Skin of body (tissue), 2 donors: ENCODE data around the gene RPL36AL. TPM values are rescaled to one million over a fixed set of nuclear protein-coding genes. Genes with fewer than 3 reads are reported as not detected.
"Not testable (repeated sequence)": the region's sequence is repeated elsewhere in the genome, so short reads cannot be mapped to it uniquely, and the experiment has no call there.

Experiments used
- DNase-seq: peaks from one replicate; lab custom pipeline; 2025; lab: John Stamatoyannopoulos, UW
- total RNA-seq: library from RNA; depleted of rRNA; stranded (reverse); fragments of >200 nt; gene quantifications from one replicate; pipeline ENCODE4 v1.2.3, GENCODE V29; 2014

RPL36AL gene
- total RNA-seq: 101 TPM

DNA sequence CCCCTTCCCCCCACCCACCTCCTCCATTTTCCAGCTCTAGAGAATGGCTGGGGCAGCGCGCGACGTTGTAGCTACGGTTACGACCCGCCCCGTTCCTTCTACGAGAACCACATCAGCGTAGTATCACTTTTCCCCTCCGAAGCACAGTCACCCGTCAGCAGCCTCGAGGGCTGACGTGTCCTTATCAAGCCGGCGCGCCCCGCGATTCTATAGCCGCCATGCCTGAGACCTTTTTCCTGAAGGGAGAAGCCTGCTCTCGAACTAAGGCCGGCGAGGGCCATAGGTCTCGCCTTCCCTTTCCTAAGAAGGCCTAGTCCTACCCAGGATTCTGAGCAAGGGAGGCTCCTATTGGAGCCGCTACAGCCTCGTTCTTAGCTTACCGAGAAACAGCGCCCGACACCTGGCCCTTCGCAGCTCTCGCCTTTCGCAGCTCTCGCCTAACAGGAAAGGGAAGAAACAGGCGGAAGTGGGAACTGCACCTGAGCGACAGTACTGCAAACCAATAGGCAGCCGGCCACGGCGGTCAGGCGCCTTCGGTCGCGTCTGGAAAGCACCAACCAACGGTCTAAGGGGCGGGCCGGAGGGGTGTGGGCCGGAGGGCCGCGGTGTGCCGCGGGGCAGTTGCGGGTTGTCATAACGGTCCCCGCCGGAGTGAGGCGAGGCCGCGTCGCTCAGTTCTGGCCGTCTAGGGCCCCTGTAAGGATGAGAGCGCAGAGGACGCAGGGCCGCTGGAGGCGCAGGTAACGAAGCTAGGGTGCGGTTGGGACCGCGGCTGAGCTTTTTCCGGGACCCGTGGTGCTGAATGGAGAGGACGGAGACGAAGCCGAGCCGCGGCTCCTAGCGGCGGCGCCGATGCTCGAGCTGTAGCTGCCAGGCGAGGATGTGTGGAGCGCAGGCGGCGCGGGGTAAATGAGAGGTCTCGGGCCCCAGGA is at the start of gene RPL36AL, which contains the start of gene MGAT2:
Gene RPL36AL, minus strand, starts transcription at position 445 of the 932 bp plus-strand sequence. CDS start 1,522 bp downstream, outside the sequence.
Gene MGAT2, plus strand, starts transcription at position 618 of the 932 bp plus-strand sequence. CDS start 470 bp downstream, outside the sequence.
- DNase-seq: peak; percentile 96

DNA sequence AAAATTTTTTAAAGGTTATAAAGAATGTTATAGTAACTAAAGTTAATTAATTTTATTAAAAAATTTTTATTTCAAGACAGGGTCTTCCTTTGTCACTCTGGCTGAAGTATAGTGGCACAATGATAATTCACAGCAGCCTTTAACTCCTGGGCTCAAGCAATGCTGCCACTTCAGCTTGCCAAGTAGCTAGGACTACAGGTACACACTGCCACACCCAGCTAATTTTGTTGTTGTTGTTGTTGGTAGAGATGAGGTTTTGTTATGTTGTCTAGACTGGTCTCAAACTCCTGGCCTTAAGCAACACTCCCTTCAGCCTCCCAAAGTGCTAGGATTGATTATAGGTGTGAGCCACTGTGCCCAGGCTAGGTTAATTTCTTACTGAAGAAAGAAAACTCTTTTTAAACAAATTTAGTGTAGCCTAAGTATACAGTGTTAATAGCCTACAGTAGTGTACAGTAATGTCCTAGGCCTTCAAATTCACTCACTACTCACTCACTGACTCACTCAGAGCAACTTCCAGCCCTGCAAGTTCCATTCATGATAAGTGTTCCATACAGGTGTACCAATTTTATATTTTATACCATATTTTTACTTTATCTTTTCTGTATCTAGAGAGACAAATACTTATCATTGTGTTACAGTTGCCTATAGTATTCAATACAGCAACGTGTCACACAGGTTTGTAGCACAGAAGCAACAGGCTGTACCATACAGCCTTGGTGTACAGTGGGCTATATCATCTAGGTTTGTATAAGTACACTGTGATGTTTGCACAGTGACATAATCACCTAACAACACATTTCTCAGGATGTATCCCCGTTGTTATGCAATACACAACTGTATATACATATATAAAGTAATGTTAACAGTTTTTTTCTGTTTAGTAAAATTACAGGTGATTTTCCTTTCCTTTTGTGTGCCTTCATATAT is 39.4 kb upstream of the RPL36AL start:
- DNase-seq: no peak

- DNase-seq: not testable (repeated sequence)
Observed at GRCh38 chr14:49657500-49657899, 37.1 kb upstream of the RPL36AL start.

- DNase-seq: no peak
Observed at GRCh38 chr14:49654511-49654910, 34.1 kb upstream of the RPL36AL start.

DNA sequence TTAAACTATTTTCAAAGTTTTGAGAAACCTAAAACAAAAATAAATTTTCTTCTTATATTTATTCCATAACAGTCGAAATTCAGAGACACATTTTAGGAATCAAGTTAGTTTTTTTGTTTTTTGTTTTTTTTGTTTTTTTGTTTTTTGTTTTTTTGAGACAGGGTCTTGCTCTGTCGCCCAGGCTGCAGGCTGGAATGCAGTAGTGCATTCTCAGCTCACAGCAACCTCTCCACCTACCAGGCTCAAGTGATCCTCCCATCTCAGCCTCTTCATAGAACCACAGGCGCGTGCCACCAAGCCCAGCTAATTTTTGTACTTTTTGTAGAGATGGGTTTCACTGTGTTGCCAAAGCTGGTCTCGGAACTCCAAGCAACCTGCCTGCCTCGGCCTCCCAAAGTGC is 33.1 kb upstream of the RPL36AL start:
- DNase-seq: no peak

DNA sequence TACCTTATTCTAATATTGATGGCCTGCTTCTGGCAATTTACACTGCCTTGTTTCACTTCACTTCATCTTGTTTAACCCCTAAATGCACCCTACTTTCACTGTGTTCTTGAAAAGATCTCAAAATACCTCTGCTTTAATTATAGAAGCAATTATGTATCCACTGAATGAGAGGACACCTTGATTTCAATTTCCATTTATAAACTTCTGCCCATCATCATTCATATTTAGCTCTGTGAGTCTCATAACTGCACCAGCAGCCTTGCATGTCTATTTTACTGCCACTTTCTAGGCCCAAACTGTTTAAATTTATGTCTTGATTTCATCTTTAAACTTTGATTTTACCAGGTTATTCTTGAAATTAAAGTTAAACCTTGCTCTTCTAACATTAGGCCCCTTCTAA is 21.7 kb upstream of the RPL36AL start:
- DNase-seq: no peak

DNA sequence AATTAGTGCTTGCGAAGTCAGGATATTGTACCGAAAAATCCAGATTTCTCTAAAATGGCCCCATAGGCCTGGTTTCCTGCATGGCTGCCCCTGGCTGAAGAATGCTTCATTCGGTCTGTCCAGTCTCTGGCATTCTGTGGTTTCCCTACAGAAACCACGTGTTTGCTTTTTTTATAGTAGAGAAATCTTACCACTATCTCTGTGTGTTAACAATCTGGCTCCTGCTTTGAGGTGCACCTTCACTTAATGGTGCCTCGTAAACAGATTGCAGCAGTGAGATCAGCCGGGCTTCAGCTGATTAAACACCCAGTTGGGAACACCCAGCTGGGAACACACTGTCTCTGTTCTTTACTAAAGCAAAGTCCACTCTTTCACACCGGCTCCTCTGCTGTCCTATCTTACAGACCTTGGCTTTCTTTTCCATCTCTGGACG is 21.3 kb upstream of the RPL36AL start:
- no peak for DNase-seq

DNA sequence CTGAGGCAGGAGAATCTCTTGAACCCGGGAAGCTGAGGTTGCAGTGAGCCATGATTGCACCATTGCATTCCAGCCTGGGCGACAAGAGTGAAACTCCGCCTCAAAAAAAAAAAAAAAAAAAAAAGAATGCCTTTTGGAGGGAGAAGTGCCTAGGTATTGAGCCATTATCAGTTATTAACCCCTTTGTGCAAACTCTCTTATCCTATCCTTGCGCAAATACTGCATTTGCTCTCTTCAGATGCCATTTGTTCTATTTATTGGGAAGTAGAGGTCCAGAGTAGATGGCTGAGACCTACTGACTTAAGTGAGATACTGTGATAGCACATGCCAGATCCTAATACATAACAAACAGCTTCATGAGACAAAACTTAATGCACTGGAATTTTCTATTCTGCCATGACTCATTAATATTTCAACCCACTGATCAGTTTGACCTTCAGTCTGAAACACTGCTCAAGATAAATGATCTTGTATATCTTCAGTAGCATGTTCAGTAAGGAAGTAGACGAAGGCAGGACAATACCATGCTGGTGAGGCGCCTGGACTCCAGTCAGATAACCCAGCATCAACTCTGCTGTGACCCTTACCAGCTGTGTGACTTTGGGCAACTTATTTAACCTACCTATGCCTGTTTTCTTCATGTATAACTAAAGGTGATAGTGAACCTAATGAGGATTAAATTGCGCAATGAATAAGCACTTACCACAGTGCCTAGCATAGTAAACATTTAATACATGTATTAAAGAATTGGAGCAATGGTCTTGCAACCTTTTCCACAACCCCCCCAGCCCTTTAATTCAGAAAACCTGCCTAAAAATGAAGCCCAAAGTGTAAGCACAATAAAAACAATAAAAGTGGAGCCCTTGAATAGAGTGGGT is 20.4 kb upstream of the RPL36AL start:
- DNase-seq: no peak

DNA sequence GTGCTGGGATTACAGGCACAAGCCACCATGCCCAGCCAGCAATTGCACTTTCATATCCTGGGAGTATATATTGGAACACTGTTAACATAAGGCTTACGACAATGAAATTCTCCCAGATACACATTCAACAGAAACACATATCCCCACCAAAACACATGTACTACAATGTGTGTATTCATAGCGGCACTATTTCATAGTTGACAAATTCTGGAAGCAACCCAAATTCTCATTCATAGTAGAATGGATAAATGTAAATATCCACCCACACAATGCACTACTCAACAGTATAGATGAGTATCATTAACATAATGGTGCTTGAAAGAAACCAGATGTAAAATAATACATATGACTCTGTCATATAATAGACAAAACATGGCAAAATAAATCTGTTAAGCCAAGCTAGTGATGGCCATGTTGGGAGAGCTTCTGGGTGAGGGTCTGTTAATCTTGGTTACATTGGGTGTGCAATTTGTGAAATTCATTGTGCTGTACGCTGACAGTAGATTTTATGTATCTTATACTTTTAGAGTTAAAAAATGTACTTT is 17.2 kb upstream of the RPL36AL start:
- no peak for DNase-seq

DNA sequence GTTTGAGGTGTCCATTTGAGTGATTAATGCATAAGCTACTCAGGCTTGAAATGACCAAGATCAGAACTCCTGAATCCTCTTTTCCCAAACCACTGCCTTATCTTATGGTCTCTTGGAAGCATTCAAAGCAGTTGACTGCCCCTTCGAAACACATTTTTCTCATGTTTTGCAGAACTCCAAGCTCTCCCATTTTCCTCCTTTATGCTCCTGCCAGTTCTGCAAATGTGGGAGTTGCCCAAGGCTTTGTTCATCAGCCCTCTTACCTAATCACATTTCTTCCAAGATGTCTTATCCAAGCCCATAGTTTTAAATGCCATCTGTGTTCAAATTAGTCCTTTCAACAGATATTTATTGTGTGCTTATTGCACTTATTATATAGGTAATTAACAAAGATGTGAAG is 16.4 kb upstream of the RPL36AL start:
- DNase-seq: no peak

DNA sequence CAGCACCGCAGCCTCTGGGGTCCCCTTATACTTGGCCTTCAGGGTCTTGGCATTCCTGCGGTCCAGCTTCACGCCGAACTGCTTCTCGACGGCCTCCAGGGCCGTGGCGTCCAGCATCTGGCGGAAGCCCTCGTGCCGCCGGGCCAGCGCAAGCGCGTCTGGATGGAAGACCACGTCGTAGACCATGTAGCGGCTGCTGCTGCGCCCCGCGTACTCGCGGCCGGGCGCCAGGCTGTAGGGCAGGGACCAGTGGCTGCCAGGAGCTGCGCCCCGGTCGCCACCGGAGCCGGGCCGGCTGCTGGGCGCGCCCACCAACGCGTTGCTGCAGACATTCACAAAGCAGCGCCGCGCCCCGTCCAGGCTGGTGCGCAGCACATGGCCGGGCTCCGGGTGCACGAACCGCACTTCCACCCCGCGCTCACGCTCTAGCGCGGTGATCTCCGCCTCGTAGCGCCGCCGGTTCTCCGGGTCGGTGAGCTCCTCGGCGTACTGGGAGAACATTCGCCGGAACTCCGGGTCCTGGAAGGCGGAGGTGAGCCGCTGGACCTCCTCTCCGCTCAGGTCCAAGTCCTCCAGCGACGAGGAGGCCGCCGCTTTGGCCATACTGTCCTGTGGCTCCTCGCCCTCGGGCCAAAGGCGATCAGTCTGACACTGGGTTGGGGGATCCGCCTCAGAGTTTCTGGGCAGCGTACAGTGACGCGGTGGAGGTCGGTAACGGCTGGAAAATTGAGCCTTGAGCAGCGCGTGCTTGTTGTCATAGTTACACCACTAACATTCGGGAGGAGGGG is 14.3 kb upstream of the RPL36AL start, which contains the start of gene DNAAF2:
Gene DNAAF2, minus strand, starts transcription at position 698 of the 788 bp plus-strand sequence. Its CDS starts 95 bp downstream, at position 603.
- DNase-seq: peak; percentile 66

DNA sequence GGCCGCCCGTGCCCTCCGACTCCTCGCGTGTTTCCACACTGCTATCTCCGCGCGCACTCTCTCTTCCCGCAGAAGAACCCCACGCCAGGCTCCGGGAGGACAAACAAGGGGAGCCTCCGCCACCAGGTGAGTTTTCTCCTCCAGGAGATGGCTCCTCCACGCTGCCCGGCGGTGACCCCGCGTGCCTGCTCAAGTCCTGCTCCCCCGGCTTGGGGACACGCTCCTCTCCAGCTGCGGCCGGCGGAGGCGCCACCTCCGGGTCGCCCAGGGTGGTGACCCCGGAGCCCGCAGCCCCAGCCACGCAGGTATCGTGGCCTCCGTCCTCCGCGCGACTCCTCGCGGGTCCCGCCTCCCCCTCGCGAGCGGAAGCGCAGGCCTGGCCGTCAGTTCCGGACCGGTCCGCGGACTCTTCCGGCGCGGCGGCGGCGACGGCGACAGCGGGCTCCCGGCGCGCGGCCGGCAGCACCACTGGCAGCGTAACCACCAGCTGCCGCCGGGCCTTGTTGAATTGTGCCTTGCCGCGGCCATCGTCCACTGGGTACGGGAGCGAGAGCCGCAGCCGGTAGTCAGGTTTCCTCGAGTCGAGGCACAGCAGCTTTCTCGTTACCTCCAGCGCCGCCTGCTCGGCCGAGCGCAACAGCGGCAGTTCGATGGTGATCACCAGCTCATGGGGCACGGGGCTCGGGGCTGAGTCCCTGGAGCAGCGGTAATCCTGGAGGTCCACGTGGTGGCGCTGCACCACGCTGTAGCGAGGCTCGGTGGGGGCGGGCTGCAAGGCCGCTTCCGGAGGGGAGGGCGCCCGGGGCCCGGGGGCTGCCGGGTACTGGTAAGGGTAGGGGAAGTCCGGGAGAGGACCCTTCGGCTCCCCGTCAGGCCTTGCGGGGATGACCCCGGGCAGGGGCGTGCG is 13.5 kb upstream of the RPL36AL start:
- peak; percentile 95 for DNase-seq

DNA sequence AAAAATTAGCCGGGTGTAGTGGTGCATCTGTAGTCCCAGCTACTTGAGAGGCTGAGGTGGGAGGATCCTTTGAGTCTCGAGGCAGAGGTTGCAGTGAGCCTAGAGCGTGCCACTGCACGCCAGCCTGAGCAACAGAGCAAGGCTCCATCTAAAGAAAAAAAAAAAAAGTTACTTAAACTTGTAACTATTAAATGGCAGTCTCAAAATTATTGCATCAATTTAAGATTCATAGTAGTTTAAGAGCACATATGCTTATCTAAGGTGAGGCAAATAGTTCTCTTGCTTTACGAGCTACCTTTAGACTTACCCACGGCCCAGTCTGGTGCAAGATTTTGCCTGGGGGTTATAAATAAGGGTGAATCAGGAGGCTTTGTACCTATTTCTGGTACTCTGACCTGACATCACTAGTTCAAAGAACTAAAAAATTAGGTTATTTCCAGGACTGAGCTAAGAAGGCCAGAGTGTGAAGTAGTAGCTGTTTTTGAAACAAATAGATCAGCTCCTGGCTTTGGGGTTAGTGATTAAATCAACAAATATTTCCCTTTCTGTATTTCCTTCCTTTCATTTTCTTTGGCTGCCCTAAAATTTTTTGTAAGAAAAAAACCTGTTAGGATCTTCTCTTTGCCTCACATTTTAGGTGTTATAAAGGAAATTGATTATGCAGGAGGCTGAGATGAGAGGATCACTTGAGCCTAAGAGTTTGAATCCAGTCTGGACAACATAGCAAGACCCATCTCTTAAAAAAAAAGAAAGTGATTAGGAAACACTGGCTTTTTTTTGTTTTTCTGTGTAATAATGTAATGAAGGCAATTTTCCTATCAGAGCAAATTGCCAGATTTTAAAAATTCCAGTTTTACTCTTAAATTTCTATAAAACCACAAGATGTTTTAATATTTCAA is 3.8 kb upstream of the RPL36AL start:
- no peak for DNase-seq

DNA sequence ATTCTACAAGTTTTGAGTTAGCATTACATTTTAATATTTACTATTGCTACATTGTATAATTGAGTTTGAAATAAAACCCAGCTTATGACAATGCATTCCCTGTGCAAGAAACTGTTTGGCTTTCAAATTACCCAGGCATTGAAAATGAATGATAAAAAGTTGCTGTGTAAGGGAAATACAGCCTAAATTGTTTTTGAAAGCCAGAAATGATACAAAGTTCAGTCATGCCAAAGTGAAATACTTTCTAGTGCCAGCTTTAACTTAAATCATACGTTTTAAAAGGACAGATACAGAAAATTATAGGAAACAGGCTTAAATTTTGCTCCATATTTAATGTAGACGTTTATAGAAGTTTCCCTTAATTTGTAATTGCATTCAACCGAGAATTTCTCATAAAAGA is 3.0 kb upstream of the RPL36AL start:
- no peak for DNase-seq

- DNase-seq: no peak
Observed at GRCh38 chr14:49622022-49622607, 1.7 kb upstream of the RPL36AL start.

DNA sequence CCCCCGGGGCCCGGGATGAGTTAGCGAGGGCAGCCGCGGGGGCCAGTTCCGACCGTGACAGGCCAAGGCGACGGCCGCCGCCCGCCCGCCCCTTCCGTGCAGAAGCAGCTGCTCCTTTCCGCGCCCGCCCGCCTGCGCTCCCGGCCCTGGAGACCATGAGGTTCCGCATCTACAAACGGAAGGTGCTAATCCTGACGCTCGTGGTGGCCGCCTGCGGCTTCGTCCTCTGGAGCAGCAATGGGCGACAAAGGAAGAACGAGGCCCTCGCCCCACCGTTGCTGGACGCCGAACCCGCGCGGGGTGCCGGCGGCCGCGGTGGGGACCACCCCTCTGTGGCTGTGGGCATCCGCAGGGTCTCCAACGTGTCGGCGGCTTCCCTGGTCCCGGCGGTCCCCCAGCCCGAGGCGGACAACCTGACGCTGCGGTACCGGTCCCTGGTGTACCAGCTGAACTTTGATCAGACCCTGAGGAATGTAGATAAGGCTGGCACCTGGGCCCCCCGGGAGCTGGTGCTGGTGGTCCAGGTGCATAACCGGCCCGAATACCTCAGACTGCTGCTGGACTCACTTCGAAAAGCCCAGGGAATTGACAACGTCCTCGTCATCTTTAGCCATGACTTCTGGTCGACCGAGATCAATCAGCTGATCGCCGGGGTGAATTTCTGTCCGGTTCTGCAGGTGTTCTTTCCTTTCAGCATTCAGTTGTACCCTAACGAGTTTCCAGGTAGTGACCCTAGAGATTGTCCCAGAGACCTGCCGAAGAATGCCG is 872 bp upstream of the RPL36AL start:
- DNase-seq: no peak
